ENCODE data around the gene AGFG2. TPM values are rescaled to one million over a fixed set of nuclear protein-coding genes. Genes with fewer than 3 reads are reported as not detected.

The AGFG2 gene
- total RNA-seq, 1 donor from 2014 or later, result 28.5 TPM

DNA sequence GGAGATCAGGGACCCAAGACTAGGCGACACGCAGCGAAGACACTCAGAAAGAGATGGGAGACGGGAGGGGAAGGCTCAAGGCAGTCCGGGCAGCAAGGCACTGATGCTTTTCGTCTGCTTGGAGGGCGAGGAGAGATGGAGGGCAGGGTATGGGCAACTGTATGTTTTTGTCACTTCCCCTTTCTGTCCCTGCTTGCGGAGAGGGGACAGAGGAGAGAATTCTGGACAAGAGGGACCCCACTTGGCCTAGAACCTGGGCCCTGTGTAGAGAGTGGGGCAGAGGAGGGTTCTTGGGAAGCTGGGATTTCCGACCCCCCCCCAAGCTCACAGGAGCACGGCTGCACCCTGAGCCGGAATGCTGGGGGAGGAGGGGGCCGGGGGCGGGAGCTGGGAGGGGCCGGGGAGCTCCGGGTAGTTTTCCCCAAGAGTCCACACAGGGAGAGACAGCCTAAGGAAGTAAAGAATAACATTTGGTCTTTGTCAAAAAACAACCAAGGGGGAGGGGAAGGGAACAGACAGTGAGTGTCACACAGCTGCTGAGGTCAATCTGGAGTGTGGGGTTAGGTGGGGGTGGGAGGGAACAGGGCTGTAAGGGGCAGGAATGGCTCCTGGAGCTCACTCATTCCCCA, 45.2 kb downstream of the AGFG2 start:
- no peak for DNase-seq (ENCODE audit: low read depth in 2 of 2)

DNA sequence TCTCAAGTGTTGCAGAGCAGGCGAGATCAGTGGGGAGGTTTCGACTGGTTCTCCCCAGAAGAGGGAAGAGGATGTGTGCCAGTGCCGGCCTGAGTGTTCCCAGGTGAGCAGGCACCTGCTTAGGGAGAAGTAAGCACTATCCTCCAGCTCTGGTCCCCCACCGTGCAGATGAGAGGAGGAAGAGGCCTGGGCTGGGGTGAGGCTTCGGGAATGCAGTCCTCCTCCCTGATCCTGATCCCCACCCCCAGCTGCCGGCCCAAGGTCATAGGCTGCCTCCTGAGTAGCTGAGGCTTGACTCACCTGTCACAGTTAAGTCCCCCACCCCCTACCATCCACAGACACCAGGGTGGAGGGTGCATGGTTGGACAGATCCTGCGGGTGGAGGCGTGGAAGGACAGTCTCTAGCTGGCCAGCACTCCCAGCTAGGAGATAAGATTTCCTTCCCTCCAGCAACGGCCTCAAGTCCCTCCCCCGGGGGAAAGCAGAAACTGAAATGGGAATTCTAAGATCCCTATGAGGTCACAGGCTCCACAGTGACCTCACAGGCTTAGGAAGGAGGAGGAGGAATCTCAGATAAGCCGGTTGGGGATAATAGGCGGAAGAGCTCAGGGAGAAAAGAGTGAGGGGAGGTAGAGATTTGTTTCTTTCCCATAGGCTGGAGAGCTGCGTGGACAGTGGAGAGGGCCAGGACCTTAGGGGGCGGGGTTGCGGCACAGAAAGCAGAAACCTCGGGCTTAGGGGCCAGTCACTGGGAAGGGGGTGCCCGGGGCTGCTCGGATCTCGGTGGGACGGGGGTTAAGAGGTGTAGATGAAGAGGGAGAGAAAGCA, 45.9 kb downstream of the AGFG2 start:
- peak in 1 of 2 donors; percentile 64 for DNase-seq (ENCODE audit: low read depth in 2 of 2)

DNA sequence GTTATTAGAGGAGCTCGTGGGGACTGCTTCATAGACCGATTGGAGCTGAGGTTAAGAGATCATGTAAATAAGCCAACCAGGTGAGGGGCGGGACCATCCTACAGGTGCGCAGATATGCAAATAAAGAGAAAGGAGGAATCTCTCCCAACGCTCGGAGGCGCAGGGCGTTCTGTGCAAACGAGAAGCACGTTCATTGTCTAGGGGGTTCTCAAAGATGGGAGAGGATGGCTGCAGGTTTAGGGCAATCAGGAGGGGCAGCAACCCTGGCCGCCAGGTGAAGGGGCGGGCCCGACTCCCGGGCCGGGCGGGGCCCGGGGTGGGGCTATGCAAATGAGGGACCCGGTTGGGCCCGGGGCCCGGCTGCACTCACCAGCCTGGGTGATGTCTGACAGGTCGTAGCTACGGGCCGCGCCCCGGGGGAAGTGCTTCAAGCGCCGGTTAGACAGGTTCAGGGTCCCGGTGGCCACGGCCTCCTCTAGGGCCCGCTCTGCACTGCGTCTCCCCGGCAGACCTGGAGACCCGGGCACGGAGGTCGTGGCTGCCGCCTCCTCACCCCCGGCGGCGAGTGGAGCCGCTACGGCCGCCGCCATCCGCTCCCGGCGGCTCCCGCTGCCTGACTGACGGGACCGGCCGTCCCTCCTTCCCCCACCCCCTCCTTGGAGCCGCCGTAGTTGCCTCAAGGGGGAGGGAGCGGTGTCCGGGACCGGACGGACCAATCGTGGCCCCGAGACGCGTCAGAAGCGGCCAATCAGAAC, 46.7 kb downstream of the AGFG2 start, which contains the start of gene LRCH4:
TSS of gene LRCH4 (minus strand) at position 619 of the 755 bp plus-strand sequence. CDS start at position 590, 29 bp downstream.
- DNase-seq (ENCODE audit: low read depth in 2 of 2), result no peak

DNA sequence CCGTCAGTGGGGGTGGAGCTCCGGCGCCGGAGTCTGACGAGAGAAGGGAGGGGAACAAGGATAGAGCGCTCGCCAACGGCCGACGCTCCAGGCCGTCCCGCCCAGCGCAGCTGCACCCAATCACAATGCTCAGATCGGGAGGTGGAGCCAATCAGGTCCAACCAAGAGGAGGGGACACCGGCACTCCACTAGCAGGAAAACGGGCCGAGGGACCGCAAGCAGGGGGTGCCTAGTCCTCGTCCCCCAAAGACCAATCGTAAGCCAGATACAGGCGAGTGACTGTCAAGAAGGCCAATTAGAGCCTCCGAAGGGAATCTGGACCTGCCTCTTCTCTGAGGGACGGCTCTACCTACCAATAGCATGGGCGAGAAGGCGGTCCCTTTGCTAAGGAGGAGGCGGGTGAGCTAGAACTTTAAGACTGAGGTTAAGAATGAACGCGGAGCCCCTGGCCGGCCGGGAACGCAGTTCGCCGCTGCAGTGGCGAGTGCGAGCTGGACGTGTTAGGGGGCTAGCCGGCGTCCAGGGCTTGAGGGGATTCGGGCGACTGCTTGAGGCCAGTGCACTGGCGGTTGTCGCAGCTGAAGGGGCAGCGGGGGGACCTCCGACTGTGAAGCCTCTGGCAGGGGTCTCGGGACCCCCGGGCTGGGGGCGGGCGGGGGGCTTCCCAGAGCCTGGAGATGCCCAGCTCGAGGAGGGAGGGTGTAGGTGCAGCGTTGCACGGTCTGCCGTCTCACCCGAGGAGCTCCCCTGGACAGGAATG, 47.4 kb downstream of the AGFG2 start, which contains the start of gene FBXO24:
TSS of gene FBXO24 (plus strand) at position 63 of the 760 bp plus-strand sequence. CDS start at position 361, 298 bp downstream.
- peak; percentile 100 for DNase-seq (ENCODE audit: low read depth in 2 of 2)

DNA sequence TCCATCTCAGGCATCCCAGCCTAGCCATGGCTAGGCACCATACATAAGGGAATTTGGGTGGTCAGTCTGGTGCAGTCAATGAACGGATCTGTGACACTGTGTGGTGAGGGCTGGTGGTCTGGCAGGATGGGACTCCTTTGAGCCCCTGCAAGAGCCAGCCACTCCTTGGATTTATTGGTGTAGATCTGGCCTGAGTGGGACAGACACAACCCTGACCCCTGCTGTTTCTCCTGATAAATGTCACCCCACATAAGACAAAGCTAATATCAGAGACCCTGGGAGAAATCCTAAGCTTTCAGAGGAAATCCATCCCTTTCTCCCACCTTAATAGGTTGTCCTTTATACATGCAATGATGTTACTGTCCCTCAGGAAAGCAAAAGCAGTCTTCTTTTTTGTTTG, 49.4 kb downstream of the AGFG2 start:
- DNase-seq (ENCODE audit: low read depth in 2 of 2), result peak; percentile 18 to 58

DNA sequence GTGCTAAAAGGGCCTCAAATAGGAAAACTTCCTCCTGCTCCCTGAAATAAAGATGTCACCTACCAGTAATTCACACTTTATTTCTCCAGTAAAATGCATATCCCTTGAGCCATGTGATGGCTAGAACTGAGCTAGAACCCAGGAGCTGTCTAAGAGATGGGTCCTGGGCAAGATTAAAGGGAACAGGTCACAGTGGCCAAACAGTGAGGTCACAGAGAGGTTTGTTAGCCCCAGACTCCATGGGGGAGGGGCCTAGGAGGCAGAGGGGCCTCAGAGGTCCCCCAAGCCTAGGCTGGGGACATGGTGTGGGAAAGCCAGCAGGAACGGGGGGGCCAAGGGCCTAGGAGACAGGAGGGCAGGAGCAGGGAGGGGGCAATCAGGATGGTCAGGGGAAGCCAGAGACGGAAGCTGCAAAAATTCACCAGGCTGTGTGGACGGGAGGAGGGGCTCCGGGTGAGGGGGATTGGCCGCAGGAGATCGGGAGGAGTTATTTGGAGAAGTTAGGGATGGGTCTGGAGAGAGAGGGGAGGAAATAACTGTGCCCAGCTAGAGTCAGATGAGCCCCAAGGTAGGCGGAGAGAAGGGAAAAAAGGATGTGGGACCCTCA, 50.4 kb downstream of the AGFG2 start:
- no peak for DNase-seq (ENCODE audit: low read depth in 2 of 2)

DNA sequence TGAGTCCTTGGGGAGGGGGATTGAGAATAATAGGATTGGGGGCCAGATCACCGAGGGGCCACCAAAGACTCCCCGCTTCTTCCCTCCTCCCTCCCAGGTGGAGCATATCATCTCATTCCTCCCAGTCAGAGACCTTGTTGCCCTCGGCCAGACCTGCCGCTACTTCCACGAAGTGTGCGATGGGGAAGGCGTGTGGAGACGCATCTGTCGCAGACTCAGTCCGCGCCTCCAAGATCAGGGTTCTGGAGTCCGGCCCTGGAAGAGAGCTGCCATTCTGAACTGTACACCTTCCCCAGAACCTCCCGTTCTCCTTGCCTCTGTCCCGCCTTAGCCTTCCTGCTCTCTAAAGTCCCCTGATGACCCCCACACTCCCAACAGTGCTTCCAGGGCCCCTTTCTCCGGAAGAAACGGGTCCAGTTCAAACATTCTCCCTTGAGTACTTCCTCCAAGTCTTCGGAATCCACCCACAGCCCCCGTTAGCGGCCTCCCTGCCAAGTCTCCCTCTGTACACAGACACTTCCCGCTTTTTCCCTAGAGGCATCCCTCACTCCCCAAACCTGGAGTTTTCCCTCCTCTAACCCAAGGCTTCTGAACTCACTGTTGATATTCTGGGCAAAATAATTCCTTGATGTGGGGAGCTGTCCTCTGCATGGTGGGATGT, 51.2 kb downstream of the AGFG2 start:
- DNase-seq (ENCODE audit: low read depth in 2 of 2), result no peak

DNA sequence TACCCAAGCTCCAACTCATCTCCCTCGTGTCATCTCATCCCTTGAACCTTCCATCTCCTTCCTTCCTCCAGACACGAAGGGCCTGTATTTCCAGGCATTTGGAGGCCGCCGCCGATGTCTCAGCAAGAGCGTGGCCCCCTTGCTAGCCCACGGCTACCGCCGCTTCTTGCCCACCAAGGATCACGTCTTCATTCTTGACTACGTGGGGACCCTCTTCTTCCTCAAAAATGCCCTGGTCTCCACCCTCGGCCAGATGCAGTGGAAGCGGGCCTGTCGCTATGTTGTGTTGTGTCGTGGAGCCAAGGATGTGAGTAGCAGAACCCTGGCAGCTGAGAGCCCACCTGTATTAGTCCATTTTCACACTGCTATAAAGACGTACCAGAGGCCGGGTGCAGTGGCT, 52.6 kb downstream of the AGFG2 start:
- no peak for DNase-seq (ENCODE audit: low read depth in 2 of 2)

DNA sequence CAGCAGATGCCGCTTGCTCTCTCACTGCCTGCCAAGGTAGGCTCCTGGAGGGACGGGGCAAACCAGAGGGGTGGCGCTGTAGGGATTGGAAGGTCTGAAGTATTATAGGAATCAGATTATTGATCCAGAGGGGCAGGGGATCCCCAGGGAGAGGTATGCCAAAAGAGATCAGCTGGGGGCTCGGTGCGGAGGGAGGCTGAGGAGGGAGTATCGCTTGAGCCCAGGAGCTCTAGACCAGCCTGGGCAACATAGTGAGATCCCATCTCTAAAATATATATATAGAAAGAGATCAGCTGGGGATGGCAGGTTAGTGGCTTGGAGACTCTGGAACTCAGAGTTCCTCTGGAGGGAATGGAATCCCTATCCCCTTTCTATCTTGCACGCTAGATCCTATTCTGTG, 56.2 kb downstream of the AGFG2 start:
- no peak for DNase-seq (ENCODE audit: low read depth in 2 of 2)

DNA sequence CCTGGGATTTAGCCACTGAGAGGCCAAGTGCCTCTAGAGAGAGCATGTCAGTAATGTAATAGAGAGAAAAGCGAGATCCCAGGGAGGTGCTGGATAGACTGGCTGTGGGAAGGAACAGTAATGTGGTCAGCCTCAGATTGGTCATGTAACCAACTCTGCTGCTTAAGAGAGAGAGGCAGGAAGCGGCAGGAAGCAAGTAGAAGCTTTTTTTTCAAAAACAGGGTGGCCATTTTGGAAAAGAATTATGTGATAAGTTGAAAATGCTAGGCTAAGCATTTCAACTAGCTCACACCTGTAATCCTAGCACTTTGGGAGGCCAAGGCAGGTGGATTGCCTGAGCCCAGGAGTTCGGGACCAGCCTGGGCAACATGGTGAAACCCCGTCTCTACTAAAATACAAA, 59.4 kb downstream of the AGFG2 start:
- no peak for DNase-seq (ENCODE audit: low read depth in 2 of 2)

DNA sequence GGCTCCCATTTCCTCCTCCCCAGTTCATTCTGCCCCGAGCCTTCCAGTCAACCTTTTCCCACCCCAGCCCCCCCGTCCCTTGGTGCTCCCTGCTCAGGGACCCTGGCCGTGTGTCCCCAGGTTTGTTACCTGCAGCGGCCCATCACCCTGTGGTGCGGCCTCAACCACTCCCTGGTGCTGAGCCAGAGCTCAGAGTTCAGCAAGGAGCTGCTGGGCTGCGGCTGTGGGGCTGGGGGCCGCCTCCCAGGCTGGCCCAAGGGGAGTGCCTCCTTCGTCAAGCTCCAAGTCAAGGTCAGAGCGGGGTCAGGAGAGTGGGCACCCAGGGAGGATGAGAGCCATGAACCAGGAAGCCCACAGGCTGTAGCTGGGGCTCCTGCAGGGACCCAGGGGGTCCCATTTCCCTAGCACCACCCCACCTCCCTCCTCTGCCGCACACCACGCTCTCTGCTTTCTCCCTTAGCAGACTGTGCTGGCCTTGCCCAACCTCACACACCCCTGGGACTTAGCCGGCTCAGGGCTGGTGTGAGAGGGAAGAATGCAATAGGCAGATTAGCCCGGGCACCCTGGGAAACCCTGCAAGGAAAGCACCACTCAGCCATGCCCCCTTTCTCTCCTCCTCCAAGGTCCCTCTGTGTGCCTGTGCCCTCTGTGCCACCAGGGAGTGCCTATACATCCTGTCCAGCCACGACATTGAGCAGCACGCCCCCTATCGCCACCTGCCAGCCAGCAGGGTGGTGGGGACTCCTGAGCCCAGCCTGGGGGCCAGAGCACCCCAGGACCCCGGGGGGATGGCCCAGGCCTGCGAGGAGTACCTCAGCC, 61.1 kb downstream of the AGFG2 start:
- DNase-seq (ENCODE audit: low read depth in 2 of 2), result no peak

DNA sequence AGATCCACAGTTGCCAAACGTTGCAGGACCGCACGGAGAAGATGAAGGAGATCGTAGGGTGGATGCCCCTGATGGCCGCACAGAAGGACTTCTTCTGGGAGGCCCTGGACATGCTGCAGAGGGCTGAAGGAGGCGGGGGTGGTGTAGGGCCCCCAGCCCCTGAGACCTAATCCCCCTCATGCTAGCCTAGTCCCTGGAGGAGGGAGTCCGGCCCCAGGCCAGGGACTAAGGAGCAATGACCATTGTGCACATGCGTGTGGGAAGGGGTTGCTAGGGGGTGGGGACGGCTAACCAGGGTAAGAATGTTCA, 61.7 kb downstream of the AGFG2 start:
- DNase-seq (ENCODE audit: low read depth in 2 of 2), result no peak

DNA sequence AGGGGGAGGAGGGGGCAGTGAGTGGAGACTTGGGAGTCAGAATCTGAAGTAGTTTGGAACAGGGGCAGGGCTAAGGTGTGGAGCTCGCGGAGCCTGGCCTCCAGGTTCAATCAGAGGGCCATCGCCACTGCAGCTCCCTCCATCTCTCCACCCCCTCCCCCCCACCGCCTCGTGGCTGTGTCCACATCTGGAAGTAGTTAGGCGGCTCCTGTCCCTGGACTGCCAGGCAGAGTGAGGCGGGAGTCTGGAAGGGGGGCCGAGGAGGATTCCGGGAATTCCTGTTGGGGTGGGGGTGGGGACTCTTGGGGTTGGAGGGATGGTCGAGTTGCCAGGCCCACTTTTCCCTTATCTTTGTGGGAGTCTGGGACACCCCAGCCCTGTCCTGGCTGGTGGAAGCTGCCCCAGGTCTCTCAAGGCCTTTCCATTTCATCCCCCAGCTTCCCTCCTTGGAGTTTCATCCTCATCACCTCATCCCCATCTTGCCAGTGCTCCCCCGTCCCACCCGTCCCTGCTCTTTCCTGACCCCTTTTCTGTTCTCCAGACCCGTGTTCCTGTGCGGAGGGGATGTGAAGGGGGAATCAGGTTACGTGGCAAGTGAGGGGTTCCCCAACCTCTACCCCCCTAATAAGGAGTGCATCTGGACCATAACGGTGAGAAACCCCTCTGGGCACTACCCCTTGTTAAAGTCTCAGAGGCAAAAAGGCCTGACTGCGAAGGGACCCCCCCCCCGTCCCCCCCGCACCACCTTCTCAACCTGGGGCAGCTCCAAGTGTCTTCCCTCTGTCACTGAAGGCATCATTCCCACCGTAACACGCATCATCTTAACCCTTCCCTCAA, 64.1 kb downstream of the AGFG2 start:
- no peak for DNase-seq (ENCODE audit: low read depth in 2 of 2)

DNA sequence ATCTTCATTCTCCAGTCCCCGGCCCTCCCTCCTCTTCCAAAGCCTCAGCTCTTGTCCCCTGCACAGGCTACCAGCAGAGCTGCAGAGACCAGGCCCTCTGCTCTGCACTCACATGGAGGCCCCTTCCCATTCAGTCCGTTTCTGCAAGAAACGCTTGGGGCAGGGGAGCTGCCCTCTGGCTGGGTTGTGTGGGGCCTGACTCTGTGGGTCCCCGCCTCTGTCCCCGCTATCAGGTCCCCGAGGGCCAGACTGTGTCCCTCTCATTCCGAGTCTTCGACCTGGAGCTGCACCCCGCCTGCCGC, 64.7 kb downstream of the AGFG2 start:
- no peak for DNase-seq (ENCODE audit: low read depth in 2 of 2)

DNA sequence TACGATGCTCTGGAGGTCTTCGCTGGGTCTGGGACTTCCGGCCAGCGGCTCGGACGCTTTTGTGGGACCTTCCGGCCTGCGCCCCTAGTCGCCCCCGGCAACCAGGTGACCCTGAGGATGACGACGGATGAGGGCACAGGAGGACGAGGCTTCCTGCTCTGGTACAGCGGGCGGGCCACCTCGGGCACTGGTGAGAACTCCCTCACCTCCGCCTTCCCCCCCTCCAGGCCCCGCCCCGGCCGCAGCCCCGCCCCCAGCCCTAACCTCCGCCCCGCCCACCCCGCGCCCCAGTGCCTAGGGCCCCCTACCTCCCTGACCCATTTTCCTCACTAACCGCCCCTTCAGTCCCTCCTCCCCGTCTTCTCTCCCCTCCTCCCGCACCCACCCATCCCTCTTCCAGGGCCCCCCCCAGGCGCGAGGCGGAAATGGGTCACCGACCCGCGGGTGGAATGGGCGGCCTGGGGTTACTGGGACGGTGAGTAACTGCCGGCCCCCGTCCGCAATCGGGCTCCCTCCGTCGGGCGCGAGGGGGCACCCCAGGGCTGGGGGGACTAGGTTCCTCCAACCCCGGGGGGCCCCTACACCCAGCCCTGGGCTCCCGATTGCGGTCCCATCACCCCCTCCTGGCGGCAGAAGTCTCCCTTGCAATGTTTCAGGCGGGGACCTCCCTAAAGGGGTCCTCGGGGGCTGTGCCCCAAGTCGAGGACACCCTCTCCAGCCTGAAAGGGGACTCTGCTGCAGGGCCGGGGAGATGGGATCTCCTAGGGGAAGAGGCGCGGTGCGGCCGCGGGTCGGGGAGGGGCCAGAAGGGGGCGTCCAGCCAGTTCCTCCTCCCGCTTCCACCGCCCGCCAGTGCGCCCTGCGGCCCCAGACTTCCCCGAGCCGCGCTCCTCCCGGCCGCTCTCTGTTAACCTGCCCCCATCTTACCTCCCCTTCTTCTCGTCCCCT, 65.3 kb downstream of the AGFG2 start:
- DNase-seq (ENCODE audit: low read depth in 2 of 2), result peak in 1 of 2 donors; percentile 59

DNA sequence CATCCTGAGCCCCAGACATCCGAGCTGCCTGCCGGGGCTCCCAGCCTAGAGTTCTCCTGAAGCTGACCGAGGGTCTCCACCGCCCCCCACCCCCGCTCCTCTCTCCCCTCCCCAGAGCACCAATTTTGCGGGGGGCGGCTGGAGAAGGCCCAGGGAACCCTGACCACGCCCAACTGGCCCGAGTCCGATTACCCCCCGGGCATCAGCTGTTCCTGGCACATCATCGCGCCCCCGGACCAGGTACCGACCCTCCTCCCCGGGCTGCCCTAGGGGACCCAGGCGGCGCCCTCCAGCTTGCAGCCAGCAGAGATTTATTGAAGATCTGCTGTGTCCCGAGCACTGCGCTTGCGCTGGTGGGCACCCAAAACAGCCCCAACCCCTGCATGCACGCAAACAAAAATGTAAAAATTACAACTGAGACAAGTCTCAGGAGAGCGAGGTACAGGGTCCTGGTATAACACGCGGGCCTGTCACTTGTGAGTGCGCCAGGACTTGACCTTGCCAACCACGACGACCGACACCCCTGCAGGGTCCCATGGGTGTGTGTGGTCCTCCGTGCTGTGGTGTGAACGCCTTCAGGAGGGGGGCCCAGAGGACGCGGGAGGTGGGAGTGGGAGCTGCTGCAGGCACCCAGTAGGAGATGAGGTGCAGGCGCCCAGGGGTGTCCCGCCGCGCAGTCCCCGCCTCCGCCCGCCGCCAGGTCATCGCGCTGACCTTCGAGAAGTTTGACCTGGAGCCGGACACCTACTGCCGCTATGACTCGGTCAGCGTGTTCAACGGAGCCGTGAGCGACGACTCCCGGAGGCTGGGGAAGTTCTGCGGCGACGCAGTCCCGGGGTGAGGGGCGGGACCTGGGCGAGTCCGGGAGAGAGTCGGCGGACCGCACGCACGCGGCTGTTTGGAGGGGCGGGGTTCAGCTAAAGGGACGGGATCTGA, 66.2 kb downstream of the AGFG2 start:
- DNase-seq (ENCODE audit: low read depth in 2 of 2), result peak in 1 of 2 donors; percentile 11

DNA sequence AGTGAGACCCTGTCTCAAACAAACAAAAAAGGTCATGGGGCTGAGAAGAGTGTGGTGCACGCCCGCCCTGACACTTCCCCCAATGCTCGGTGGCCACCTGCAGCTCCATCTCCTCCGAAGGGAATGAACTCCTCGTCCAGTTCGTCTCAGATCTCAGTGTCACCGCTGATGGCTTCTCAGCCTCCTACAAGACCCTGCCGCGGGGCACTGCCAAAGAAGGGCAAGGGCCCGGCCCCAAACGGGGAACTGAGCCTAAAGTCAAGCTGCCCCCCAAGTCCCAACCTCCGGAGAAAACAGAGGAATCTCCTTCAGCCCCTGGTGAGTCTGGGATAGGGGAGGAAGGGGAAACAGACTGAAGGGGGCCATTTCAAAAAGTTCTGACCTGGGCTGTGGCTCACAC, 67.3 kb downstream of the AGFG2 start:
- DNase-seq (ENCODE audit: low read depth in 2 of 2), result no peak

All from dermis microvascular lymphatic vessel endothelial cell (primary cell).